Trophoblast cell (in vitro differentiated cells and primary cell): ENCODE measurements around the gene AKAP13.

Experiments
- DNase-seq, 2 donors: peaks; one replicate each; pipeline ENCODE4 v3.0.0-alpha.2; 2016
- H2AFZ ChIP-seq: 2 replicates; pipeline ENCODE4 v1.6.1; 2013; ENCODE audit warnings: low read length, moderate library complexity, mild to moderate bottlenecking; ENCODE audit not compliant: insufficient read depth, poor library complexity
- H2AK5ac ChIP-seq: 2 replicates; pipeline ENCODE4 v1.6.1; 2013; ENCODE audit warnings: mild to moderate bottlenecking, low read length
- H2BK120ac ChIP-seq: 2 replicates; pipeline ENCODE4 v1.6.1; 2013; ENCODE audit warnings: low read length, mild to moderate bottlenecking, moderate library complexity; ENCODE audit not compliant: insufficient read depth, poor library complexity
- H2BK12ac ChIP-seq: 2 replicates; pipeline ENCODE4 v1.6.1; 2013; ENCODE audit warnings: mild to moderate bottlenecking, low read length, moderate library complexity
- H2BK5ac ChIP-seq: 2 replicates; pipeline ENCODE4 v1.6.1; 2013; ENCODE audit warnings: low read length, low read depth, moderate library complexity, mild to moderate bottlenecking; ENCODE audit not compliant: poor library complexity
- H3K14ac ChIP-seq: 2 replicates; pipeline ENCODE4 v1.6.1; 2013; ENCODE audit warnings: mild to moderate bottlenecking, low read length
- H3K18ac ChIP-seq: 2 replicates; pipeline ENCODE4 v1.6.1; 2013; ENCODE audit warnings: mild to moderate bottlenecking, low read length
- H3K23ac ChIP-seq: 2 replicates; pipeline ENCODE4 v1.6.1; 2013; ENCODE audit warnings: low read length
- H3K27ac ChIP-seq: 2 replicates; pipeline ENCODE4 v1.5.1; 2013; ENCODE audit warnings: low read depth, mild to moderate bottlenecking, inconsistent platforms, low read length, moderate library complexity
- H3K27me3 ChIP-seq: 2 replicates; pipeline ENCODE4 v1.6.1; 2013; ENCODE audit warnings: inconsistent platforms, mild to moderate bottlenecking, low read length, moderate library complexity; ENCODE audit not compliant: insufficient read depth
- H3K36me3 ChIP-seq, 2 experiments: 1 replicate in 1 of 2; 2 replicates in 1 of 2; pipeline ENCODE4 v1.6.1; 2013; ENCODE audit warnings: low read length in 2 of 2, mild to moderate bottlenecking in 2 of 2, moderate library complexity in 1 of 2; ENCODE audit not compliant: insufficient read depth in 2 of 2, control insufficient read depth in 1 of 2
- H3K4ac ChIP-seq: 2 replicates; pipeline ENCODE4 v1.6.1; 2013; ENCODE audit warnings: low read depth, mild to moderate bottlenecking, low read length, moderate library complexity
- H3K4me1 ChIP-seq, 2 experiments: 1 replicate in 1 of 2; 2 replicates in 1 of 2; pipeline ENCODE4 v1.6.1; 2013; ENCODE audit warnings: low read length in 2 of 2, mild to moderate bottlenecking in 2 of 2, moderate library complexity in 1 of 2; ENCODE audit not compliant: insufficient read depth in 2 of 2, control insufficient read depth in 1 of 2
- H3K4me2 ChIP-seq: 2 replicates; pipeline ENCODE4 v1.6.1; 2013; ENCODE audit warnings: inconsistent platforms, mild to moderate bottlenecking, low read length, moderate library complexity
- H3K4me3 ChIP-seq: 2 replicates; pipeline ENCODE4 v1.5.1; 2013; ENCODE audit warnings: mild to moderate bottlenecking, low read depth, low read length, inconsistent platforms
- H3K79me1 ChIP-seq: one replicate; pipeline ENCODE4 v1.6.1; 2013; ENCODE audit warnings: low read length
- H3K79me2 ChIP-seq: 2 replicates; pipeline ENCODE4 v1.6.1; 2013; ENCODE audit warnings: low read length, mild to moderate bottlenecking; ENCODE audit not compliant: control insufficient read depth, insufficient read depth, poor library complexity
- H3K9ac ChIP-seq: 2 replicates; pipeline ENCODE4 v1.6.1; 2013; ENCODE audit warnings: mild to moderate bottlenecking, low read length
- H3K9me3 ChIP-seq: 2 replicates; pipeline ENCODE4 v1.6.1; 2013; ENCODE audit warnings: low read depth, mild to moderate bottlenecking, control low read depth, inconsistent platforms, low read length; ENCODE audit not compliant: insufficient read depth
- H4K12ac ChIP-seq: 2 replicates; pipeline ENCODE4 v1.6.1; 2013; ENCODE audit warnings: low read depth, mild to moderate bottlenecking, low read length, moderate library complexity
- H4K8ac ChIP-seq: 2 replicates; pipeline ENCODE4 v1.6.1; 2013; ENCODE audit warnings: low read depth, mild to moderate bottlenecking, low read length, moderate library complexity
- H4K91ac ChIP-seq: one replicate; pipeline ENCODE4 v1.6.1; 2013; ENCODE audit warnings: low read depth, mild to moderate bottlenecking, low read length, moderate library complexity
- WGBS: extraction: QIAGEN DNeasy Blood & Tissue Kit; methylation state at CpG from one replicate; pipeline ENCODE4 v1.1.7; 2013; ENCODE audit warnings: missing lambda C conversion rate; ENCODE audit not compliant: insufficient read length, insufficient coverage; ENCODE audit errors: extremely low coverage; 5-methylcytosine and 5-hydroxymethylcytosine counted together

AKAP13 gene

DNA sequence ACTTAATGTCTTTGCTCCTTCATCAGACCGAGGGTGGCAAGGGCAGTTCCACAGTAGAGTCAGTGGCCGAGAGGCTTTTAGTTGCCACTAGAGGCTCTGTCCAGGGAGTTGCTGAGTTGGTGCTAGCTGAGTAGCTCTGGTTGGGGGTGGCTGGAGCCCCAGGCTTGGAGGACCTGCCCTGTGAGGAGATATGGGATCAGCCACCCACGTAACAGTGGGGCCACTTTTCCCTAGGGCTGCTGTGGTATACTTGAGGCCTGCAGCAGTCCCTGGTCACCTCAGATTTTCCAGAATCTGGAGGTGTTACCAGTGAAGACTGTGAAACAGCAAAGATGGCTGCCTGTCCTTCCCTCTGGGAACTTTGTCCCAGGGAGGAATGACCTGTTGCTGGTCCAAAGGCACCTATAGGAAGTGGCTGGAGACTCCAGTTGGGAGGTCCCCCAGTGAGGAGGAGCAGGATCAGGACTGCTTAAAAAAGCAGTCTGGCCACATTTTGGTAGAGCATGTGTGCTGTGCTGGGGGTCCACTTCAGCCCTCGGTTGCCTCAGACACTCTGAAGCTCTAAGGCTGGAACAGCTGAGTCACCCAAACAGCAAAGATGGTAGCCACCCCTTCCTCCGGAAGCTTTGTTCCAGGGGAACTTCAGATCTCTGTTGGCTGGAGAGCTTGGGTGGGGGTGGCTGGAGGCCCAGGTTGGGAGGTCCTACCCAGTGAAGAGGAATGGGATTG is 72.9 kb downstream of the AKAP13 start:
- WGBS, result no CpG with 5 or more reads among the region's 5 CpGs
- Histone ChIP-seq H4K8ac (no peak overlapping the region), H3K79me2 (peaks cover 5% of the 10 kb centered on the region)

DNA sequence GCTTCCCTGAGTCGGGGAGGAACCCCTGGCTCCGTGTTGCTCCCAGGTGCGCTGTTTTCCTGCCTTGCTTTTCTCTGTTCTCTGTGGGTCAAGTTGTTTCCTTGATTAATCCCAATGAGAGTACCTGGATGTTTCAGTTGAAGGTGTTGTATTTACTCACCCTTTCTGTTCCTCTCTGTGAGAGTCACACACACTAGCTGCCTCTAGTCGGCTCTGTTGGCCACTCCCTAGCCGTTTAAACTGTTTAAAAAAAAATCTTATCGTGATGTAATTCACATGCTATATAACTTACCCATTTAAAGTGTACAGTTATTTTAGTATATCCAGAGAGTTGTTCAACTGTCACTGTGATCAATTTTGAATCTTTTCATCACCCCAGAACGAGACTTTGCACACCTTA is 74.0 kb downstream of the AKAP13 start:
- no peaks in the 10 kb centered on the region for H3K27me3 ChIP-seq
- no peak overlapping the region for H3K27ac ChIP-seq
- no peak overlapping the region for H3K23ac ChIP-seq
- no peak overlapping the region for H3K9ac ChIP-seq
- H2BK120ac ChIP-seq, result no peak overlapping the region
- H3K4me3 ChIP-seq, result no peak overlapping the region
- H3K4ac ChIP-seq, result peak overlapping the region; percentile 70
- peak overlapping the region; percentile 28 for H3K18ac ChIP-seq
- no peaks in the 10 kb centered on the region for H3K36me3 ChIP-seq
- no peak overlapping the region for H2AK5ac ChIP-seq
- no CpG with 5 or more reads among the region's 7 CpGs for WGBS
- H2BK12ac ChIP-seq, result no peak overlapping the region
- no peak overlapping the region for H4K8ac ChIP-seq
- peaks cover 5% of the 10 kb centered on the region for H3K79me2 ChIP-seq
- H3K14ac ChIP-seq, result no peak overlapping the region
- DNase-seq, result peak in 1 of 2 donors; percentile 32
- H4K91ac ChIP-seq, result no peak overlapping the region
- no peak overlapping the region for H2AFZ ChIP-seq
- H3K4me2 ChIP-seq, result no peak overlapping the region
- no peak overlapping the region for H2BK5ac ChIP-seq
- H4K12ac ChIP-seq, result no peak overlapping the region
- H3K79me1 ChIP-seq, result no peaks in the 10 kb centered on the region
- H3K9me3 ChIP-seq, result no peaks in the 10 kb centered on the region
- H3K4me1 ChIP-seq, result peaks cover 2 to 7% of the 10 kb centered on the region in 2 experiments

More for the DNA sequence above, 72.9 kb downstream of the AKAP13 start:
- Histone ChIP-seq H3K9me3 (no peaks in the 10 kb centered on the region), H3K4me2 (no peak overlapping the region), H3K18ac (peak overlapping the region; percentile 7), H3K4ac (no peak overlapping the region), H4K91ac (no peak overlapping the region), H3K27ac (no peak overlapping the region), H3K4me3 (no peak overlapping the region), H4K12ac (no peak overlapping the region), H3K23ac (no peak overlapping the region), H3K36me3 (no peaks in the 10 kb centered on the region), H3K14ac (no peak overlapping the region), H2BK5ac (no peak overlapping the region), H3K4me1 (peaks cover 2 to 7% of the 10 kb centered on the region in 2 experiments), H3K27me3 (no peaks in the 10 kb centered on the region), H2AK5ac (no peak overlapping the region), H3K9ac (no peak overlapping the region), H2BK120ac (no peak overlapping the region), H3K79me1 (no peaks in the 10 kb centered on the region), H2BK12ac (no peak overlapping the region), H2AFZ (no peak overlapping the region)
- DNase-seq, result no peak

DNA sequence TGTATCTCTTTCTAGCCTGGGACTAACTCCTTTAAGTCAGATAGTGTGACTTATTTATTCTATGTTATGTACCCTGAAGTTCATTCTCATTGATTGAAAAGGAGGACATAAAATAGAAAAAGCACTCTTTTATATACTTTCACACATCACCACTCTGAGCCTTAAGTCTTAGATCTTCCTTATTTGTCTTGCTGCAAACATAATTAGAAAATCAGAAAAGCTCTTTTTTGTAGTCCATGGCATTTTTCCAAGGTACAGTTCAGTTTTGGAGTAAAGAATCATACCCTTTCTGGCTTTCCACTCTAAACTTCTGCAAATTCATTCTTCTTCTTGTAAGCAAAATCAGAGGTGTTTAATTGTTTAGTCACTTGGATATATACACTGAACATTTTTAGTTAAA is 75.5 kb downstream of the AKAP13 start:
- no peak overlapping the region for H2AFZ ChIP-seq
- no peak overlapping the region for H4K8ac ChIP-seq
- H3K14ac ChIP-seq, result no peak overlapping the region
- H3K36me3 ChIP-seq, result no peaks in the 10 kb centered on the region
- no peaks in the 10 kb centered on the region for H3K79me1 ChIP-seq
- no peak overlapping the region for H4K12ac ChIP-seq
- no peaks in the 10 kb centered on the region for H3K9me3 ChIP-seq
- H3K23ac ChIP-seq, result no peak overlapping the region
- no peak overlapping the region for H3K4me3 ChIP-seq
- no peak overlapping the region for H2AK5ac ChIP-seq
- peaks cover 5% of the 10 kb centered on the region for H3K79me2 ChIP-seq
- H3K4ac ChIP-seq, result no peak overlapping the region
- no peak overlapping the region for H2BK12ac ChIP-seq
- no peak overlapping the region for H3K18ac ChIP-seq
- H3K4me2 ChIP-seq, result no peak overlapping the region
- no peak for DNase-seq
- H2BK5ac ChIP-seq, result no peak overlapping the region
- H3K9ac ChIP-seq, result no peak overlapping the region
- H3K27me3 ChIP-seq, result no peaks in the 10 kb centered on the region
- no peak overlapping the region for H3K27ac ChIP-seq
- H3K4me1 ChIP-seq, result peaks cover 2 to 7% of the 10 kb centered on the region in 2 experiments
- H2BK120ac ChIP-seq, result no peak overlapping the region
- no peak overlapping the region for H4K91ac ChIP-seq

DNA sequence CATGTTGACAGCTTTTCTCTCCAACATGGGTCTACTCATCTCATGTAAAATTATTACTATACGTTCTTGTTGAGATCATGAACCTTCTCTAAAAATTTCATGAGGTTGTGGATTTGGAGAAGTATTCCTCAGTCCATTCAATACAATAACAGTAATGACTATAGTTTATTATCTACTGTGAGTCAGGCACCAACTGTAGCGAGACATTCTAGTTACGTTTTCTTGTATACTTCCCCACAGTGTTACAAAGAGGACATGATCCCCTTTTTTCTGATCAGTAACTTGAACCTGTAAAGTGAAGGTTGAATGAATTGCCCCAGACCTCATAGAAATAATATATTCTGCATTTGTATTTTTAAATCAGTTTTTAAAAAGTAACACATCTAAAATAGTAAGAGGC is 76.4 kb downstream of the AKAP13 start:
- no CpG with 5 or more reads among the region's 3 CpGs for WGBS
- H3K18ac ChIP-seq, result no peak overlapping the region

More for the DNA sequence above, 76.4 kb downstream of the AKAP13 start:
- Histone ChIP-seq H4K91ac (no peak overlapping the region), H3K36me3 (no peaks in the 10 kb centered on the region), H3K79me1 (no peaks in the 10 kb centered on the region), H3K27me3 (no peaks in the 10 kb centered on the region), H3K23ac (no peak overlapping the region), H4K12ac (no peak overlapping the region), H2BK12ac (no peak overlapping the region), H3K9me3 (no peaks in the 10 kb centered on the region), H2BK120ac (no peak overlapping the region), H3K14ac (no peak overlapping the region), H3K4me3 (no peak overlapping the region), H2AFZ (no peak overlapping the region), H3K27ac (no peak overlapping the region), H2AK5ac (no peak overlapping the region), H3K4me1 (peaks cover 2 to 7% of the 10 kb centered on the region in 2 experiments), H4K8ac (no peak overlapping the region), H3K79me2 (peaks cover 5% of the 10 kb centered on the region), H3K9ac (no peak overlapping the region), H2BK5ac (no peak overlapping the region), H3K4ac (no peak overlapping the region), H3K4me2 (no peak overlapping the region)
- no peak for DNase-seq
